ENCODE measurements around the gene FNBP1.

DNA sequence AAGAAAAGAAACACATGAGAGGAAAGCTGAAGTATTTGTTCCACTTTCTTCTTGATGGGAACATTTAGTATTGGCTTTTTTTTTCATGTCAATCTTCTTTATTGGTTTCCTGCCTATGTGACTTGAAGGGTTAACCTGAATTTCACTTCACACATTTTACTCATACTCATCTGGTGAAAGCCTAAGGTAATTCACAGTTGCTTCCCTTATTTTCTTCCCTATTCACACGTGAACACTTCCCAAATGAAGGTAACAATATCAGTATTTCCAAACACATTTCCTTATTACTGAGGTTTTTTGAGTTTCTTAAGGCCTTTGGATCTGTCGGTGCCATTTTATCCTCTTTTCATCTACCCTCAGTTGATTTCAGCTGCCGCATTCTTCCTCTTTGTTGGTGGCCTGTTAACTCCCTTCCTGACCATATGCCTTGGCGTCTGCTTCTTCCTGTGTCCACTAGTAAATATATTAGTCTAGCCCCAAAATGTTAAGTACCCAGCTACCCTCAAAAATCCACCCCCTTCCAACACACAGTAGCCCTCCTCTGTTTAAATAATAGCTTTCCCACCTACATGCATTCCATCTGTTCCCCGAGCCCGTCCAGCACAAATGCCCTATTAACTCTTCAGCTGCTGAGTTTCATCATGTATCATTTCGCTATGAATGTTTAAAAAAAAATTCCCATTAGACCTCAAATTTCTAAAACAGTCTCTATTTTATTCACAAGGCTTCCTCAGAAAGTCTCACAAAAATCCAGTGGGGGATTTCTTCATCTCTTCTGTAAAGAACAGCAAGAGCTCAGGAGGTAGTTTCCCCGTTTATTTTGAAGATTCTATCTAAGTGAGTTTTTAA, 110.5 kb downstream of the FNBP1 start:
- TF ChIP-seq JUN (IDR thresholded peaks at IDR 0.05; ENCODE audit: low read depth, low read length), result no peak
- no peak for TF ChIP-seq CEBPB (IDR thresholded peaks at IDR 0.05; ENCODE audit: low read depth, low read length)
- TF ChIP-seq SP2 (IDR thresholded peaks at IDR 0.05; ENCODE audit: low read length), result no peak
- TF ChIP-seq EZH2 (IDR thresholded peaks at IDR 0.05; ENCODE audit: low read depth, low read length, severe bottlenecking), result no peak
